ENCODE measurements around the gene EAF1.
"Not testable (repeated sequence)": the region's sequence is repeated elsewhere in the genome, so short reads cannot be mapped to it uniquely, and the experiment has no call there.

The EAF1 gene

DNA sequence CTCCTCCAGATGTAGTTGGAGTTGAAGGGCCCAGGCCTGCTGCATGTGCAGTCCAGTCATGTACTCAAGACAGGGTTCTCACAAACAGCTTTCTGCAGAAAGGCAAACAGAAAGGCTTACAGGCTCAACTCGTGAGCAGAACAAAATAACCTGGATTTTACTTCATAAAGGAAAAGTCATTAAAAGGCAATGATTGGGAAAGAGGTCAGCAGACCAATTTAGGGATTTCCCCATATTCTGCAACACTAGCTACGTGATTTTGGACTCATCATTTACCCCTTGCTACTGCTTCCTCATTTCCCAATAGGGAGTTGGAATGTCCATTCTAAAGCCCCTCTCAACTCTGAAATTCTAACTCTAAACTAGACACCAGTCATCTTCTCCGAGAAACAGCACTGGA, 18.2 kb upstream of the EAF1 start:
- no peak for DNase-seq

DNA sequence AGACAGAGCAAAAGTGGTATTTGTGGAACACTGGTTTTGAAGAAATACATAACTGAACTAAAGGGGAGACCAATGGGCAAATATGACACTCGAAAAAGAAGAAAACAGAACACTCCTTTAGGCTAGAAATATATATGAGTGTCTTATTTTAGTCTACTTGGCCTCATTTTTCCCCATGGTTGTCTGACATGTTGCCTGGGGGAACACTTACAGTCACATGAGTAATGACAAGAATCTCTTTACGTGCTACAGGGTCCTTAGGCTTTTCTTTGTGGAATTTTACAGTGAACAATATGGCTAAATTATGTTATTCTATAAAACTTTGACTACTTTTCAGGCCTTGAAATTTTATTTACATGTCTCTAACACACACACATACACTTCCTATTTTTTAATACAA, 17.6 kb upstream of the EAF1 start:
- DNase-seq: no peak

GRCh38 chr3:15410966-15411365, 16.4 kb upstream of the EAF1 start:
- DNase-seq: not testable (repeated sequence)

GRCh38 chr3:15420871-15421270, 6.5 kb upstream of the EAF1 start:
- DNase-seq: no peak

GRCh38 chr3:15426579-15427118, 749 bp upstream of the EAF1 start:
- no peak for DNase-seq

DNA sequence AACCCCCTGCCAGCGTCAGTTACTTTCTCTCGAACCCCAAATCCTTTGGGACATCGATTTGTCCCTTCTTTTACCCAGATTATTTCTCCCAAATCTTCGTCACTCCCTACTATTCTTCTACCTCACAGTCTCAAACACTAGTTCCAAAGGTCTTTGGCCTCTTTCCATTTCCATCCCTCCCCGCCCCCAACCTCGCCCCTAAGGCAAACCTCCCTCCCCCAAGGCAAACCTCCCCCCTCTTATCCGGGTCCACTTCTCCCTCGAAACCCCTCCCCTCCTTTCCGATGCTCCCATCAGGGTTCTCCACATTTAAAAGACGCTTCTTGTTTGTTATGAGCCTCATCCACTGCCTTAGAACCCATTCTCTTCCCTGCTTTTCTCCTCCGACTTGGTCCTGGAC, 583 bp downstream of the EAF1 start:
- no peak for DNase-seq

GRCh38 chr3:15428539-15428938, 1.1 kb downstream of the EAF1 start:
- no peak for DNase-seq

GRCh38 chr3:15429080-15429479, 1.7 kb downstream of the EAF1 start:
- no peak for DNase-seq

DNA sequence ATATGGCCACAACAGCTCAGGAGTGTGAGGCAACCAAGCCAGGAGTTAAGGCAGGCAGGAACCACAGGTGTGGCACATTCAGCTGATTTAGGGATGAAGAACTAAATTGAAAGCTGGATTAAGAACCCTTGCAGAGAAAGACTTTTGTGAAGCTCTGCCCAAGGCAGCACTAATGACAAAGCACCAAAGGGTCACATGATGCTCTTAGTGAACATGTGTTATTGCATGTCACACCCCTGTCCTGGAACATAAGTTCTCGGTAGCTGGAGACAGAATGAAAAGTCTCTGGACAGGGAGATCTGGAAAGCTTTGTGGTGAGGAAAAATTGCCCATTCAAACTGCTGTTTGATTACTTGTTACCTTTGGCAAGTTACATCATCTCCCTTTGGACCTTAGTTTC, 3.2 kb downstream of the EAF1 start:
- DNase-seq: no peak

GRCh38 chr3:15431256-15431837, 3.9 kb downstream of the EAF1 start:
- DNase-seq: no peak

DNA sequence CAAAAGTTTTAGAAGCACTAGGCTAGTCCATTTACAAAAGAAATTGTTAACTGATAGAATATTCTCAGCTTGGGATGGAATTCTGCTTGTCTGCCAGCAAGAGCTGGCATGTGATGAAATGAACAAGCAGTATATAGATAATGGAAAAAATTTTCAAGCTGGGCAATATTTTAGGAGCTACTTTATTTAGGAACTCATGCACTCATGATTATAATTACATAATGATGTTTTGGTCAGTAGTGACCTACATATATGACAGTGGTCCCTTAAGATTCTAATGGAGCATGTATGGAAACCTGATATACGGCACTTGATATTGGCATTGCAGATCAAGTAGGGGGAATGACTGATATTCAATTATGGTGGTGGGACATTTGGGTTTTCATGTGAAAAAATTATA, 6.1 kb downstream of the EAF1 start:
- no peak for DNase-seq

- DNase-seq: no peak
Observed at GRCh38 chr3:15434756-15435155, 7.4 kb downstream of the EAF1 start.

GRCh38 chr3:15436246-15436645, 8.8 kb downstream of the EAF1 start:
- DNase-seq: no peak

GRCh38 chr3:15438983-15439382, 11.6 kb downstream of the EAF1 start:
- DNase-seq: no peak

DNA sequence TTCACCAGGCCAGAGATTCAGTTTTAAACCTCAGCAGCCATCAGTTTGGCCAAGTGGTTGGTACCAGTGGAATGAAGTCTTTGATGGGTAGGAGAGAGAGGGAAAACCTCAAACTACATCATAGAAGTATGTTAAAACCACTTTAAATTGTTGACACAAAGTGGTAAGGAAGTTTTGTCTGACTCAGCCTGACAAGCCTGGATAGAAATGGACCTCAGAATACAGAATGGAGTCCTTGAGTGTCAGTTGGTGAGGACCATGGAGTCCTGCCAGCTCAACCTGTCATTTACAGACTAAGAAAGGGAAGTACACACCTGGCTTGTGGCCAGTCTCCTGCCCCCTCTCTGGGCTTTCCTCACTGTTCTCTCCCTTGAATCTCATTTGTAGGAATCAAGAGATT, 12.1 kb downstream of the EAF1 start:
- no peak for DNase-seq

DNA sequence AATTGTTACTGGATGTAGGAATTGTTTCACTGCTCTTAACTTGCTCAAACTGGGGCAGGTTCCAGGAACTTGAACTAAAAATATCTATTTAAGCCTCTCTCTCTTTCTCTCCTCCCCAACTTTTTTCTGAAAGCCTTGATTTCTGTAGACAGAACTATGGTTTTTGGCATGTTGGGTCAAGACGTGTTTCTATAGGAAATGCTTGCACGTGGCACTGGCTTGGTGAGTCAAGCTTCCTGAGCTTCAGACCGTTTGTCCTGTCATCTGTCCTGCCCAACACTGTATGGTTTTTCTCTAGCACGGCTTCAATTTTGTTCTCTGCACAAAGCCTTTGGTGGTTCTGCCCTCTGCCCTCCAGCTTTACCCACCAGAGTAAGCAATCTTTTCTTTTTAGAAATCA, 13.5 kb downstream of the EAF1 start:
- DNase-seq: no peak

GRCh38 chr3:15443826-15444524, 16.6 kb downstream of the EAF1 start:
- no peak for DNase-seq

- DNase-seq: no peak
Observed at GRCh38 chr3:15449489-15450224, 22.3 kb downstream of the EAF1 start.

DNA sequence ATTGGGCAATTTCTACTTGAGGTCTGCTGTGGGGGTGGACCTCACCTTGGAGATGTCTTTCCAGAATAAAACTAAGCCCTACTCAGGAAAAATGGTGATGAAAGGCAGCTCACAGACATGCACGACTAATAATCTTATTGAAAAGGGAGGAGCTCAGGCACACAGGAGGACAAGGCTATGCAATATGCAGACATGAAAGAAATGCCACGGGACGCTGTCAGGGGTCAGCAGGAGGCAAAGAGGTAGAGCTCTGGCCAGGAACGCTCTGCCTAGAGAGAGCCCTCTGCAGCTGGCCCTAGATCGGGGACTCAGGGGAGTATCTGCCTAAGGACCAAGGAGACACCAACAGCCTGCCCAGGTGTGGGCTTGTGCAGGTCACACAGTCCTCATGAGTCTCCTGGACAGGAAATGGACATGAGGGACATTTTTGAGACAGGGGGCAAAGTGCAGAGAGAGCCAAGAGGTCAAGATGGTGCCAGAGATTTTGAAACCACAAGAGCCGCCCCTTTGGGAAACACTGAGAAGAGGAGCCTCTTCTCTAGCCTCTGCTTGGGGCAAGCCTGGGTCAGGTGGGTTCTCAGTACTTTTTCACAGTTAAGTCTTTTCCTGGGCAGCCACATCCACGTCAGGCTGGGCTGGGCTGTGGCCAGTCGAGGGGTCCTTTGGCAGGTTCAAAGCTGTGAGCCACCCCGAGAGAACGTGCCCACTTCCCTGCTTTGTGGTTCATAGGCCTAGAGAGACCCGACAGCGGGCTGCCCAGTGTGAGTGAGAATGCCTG, 23.2 kb downstream of the EAF1 start:
- DNase-seq: no peak

DNA sequence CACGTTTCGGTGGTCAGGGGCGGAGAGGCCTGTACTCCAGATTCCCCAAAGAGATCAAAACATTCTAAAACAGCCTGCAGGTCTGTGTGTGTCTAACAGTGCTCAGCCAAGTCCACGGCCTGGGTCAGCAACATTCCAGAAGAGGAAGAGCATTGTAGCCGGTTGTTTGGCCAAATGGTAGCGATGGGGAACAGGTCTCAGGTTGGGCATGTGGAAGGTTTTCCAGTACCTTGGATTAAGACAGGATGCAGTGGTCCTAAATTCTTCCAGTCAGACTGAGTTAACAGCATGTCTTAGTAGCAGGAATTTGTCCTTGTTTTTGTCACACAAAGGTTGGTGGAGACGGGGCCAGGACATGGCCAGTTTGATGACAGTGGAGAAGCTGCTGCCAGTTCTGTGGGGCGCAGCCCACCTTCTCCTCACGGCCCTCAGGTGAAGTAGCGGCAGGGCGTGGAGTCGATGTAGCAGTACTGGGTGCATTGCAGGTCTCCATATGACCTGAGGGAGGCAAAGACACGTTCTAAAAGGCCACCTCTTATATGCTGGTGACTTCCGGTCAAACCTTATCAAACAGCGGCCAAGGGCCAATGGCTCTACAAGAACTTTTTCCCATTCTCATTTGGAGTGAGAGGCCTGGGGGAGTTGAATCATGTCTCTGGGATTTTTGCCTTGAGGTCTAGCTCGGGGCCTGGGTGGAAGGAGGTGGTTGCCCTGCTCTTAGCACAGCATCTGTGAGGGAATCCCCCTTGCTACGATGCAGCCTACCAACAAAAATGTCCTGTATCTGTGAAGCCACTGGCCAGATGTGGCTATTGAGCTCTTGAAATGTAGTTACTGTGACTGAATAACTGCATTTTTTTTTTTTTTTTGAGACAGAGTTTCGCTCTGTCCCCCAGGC, 24.1 kb downstream of the EAF1 start:
- no peak for DNase-seq

- no peak for DNase-seq
Observed at GRCh38 chr3:15452156-15452555, 24.8 kb downstream of the EAF1 start.

DNA sequence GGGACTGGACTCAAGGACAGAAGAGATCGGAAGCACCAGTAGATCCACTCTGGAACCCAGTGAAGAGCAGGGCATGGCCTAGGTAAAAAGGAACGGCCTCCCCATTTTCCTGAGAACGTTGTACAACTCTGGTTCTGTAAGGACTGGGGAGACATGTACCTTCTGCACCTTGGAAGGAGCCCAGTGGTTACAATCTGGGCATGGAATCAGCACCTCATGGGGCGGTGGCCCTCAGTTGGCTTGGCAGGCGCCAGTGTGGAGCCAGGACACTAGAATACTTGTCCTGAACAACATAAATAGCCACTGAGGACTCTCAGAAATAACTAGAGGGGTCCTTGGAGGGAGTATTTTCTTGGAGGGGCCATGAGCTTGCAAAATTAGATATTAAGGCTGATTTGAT, 25.6 kb downstream of the EAF1 start:
- DNase-seq: no peak

Measured in stimulated activated CD4-positive, alpha-beta T cell treated with anti-CD3 and anti-CD28 coated beads, Interleukin-2, amount 100 ng/mL, for 48 hours (primary cell).